HG03469 (cell line): ENCODE data around the gene ONECUT2.
"Not testable (repeated sequence)": the region's sequence is repeated elsewhere in the genome, so short reads cannot be mapped to it uniquely, and the experiment has no call there.

Experiments used
- ATAC-seq: cut with Tn5 transposase; IDR thresholded peaks from one replicate; pipeline ENCODE4 v1.9.1; 2021; ENCODE audit warnings: mild to moderate bottlenecking, moderate library complexity, moderate number of reproducible peaks; ENCODE audit not compliant: unreplicated experiment

ONECUT2 gene

GRCh38 chr18:57445488-57446319 is 10.5 kb downstream of the ONECUT2 start:
- no peak for ATAC-seq

GRCh38 chr18:57446322-57446721 is 11.1 kb downstream of the ONECUT2 start:
- ATAC-seq: no peak

- no peak for ATAC-seq
Observed at GRCh38 chr18:57447154-57447621, 12.0 kb downstream of the ONECUT2 start.

GRCh38 chr18:57455576-57456129 is 20.5 kb downstream of the ONECUT2 start:
- ATAC-seq: no peak

GRCh38 chr18:57461652-57462269 is 26.6 kb downstream of the ONECUT2 start:
- ATAC-seq: no peak

GRCh38 chr18:57466307-57466706 is 31.1 kb downstream of the ONECUT2 start:
- no peak for ATAC-seq

- ATAC-seq: no peak
Observed at GRCh38 chr18:57466745-57467409, 31.7 kb downstream of the ONECUT2 start.

GRCh38 chr18:57469884-57470283 is 34.7 kb downstream of the ONECUT2 start:
- no peak for ATAC-seq

GRCh38 chr18:57475408-57475807 is 40.2 kb downstream of the ONECUT2 start:
- no peak for ATAC-seq

GRCh38 chr18:57475903-57476302 is 40.7 kb downstream of the ONECUT2 start:
- no peak for ATAC-seq

- no peak for ATAC-seq
Observed at GRCh38 chr18:57480733-57481132, 45.6 kb downstream of the ONECUT2 start.

GRCh38 chr18:57497372-57498294 is 62.5 kb downstream of the ONECUT2 start:
- ATAC-seq: no peak

GRCh38 chr18:57498682-57499256 is 63.6 kb downstream of the ONECUT2 start:
- no peak for ATAC-seq

GRCh38 chr18:57502624-57503023 is 67.5 kb downstream of the ONECUT2 start:
- ATAC-seq: no peak

GRCh38 chr18:57505231-57505630 is 70.1 kb downstream of the ONECUT2 start:
- no peak for ATAC-seq

- ATAC-seq: no peak
Observed at GRCh38 chr18:57516056-57516455, 80.9 kb downstream of the ONECUT2 start.

GRCh38 chr18:57518533-57518932 is 83.4 kb downstream of the ONECUT2 start:
- ATAC-seq: no peak

- no peak for ATAC-seq
Observed at GRCh38 chr18:57519668-57520424, 84.7 kb downstream of the ONECUT2 start.

GRCh38 chr18:57522348-57522747 is 87.2 kb downstream of the ONECUT2 start:
- not testable (repeated sequence) for ATAC-seq
